ENCODE measurements around the gene LRRC8E.

GRCh38 chr19:7908078-7908699, 19.9 kb downstream of the LRRC8E start:
- TF ChIP-seq EZH2 (IDR thresholded peaks at IDR 0.05; ENCODE audit: insufficient read depth, low read length) (no peak), CTCF (IDR thresholded peaks at IDR 0.05; ENCODE audit: insufficient read depth, low read depth, low read length) (no peak)

Data from astrocyte (in vitro differentiated cells and primary cell).